HepG2 (cell line): Measurements from ENCODE around the gene ZNF615. TPM values are rescaled to one million over a fixed set of nuclear protein-coding genes. Genes with fewer than 3 reads are reported as not detected.

Experiments used
- BRCA1 ChIP-seq: sonication (generic); formaldehyde crosslinking; IDR thresholded peaks from 2 replicates; pipeline ENCODE4 v1.4.0; 2020; ENCODE audit warnings: missing genetic modification reagents
- FOXO1 ChIP-seq: sonication (generic); formaldehyde crosslinking; IDR thresholded peaks from 2 replicates; pipeline ENCODE4 v1.4.0; 2020; ENCODE audit warnings: missing genetic modification reagents
- GMEB1 ChIP-seq: sonication (generic); formaldehyde crosslinking; IDR thresholded peaks from 2 replicates; pipeline ENCODE4 v1.5.1; 2020; ENCODE audit warnings: missing genetic modification reagents, mild to moderate bottlenecking, borderline replicate concordance
- KDM5B ChIP-seq: sonication (generic); formaldehyde crosslinking; IDR thresholded peaks from 2 replicates; pipeline ENCODE4 v1.4.0; 2020; ENCODE audit warnings: missing genetic modification reagents, mild to moderate bottlenecking, borderline replicate concordance
- NFE2 ChIP-seq: sonication (generic); formaldehyde crosslinking; IDR thresholded peaks from 2 replicates; pipeline ENCODE4 v1.4.0; 2020; ENCODE audit warnings: missing genetic modification reagents
- ONECUT2 ChIP-seq: sonication (generic); formaldehyde crosslinking; IDR thresholded peaks from 2 replicates; pipeline ENCODE4 v1.4.0; 2020; ENCODE audit warnings: missing genetic modification reagents
- POGK ChIP-seq: sonication (generic); formaldehyde crosslinking; conservative IDR thresholded peaks from 2 replicates; pipeline ENCODE4 v1.8.0; 2022; ENCODE audit warnings: mild to moderate bottlenecking, moderate library complexity, missing genetic modification reagents
- RFX3 ChIP-seq: IDR thresholded peaks from 2 replicates; pipeline ENCODE4 v1.6.1; 2016; ENCODE audit warnings: missing biosample characterization, missing genetic modification reagents
- RORA ChIP-seq: sonication (generic); formaldehyde crosslinking; IDR thresholded peaks from 2 replicates; pipeline ENCODE4 v1.5.0; 2020; ENCODE audit warnings: mild to moderate bottlenecking, missing genetic modification reagents, moderate library complexity
- TBX2 ChIP-seq: sonication (generic); formaldehyde crosslinking; IDR thresholded peaks from 2 replicates; pipeline ENCODE4 v1.5.0; 2020; ENCODE audit warnings: missing genetic modification reagents, mild to moderate bottlenecking, borderline replicate concordance
- THYN1 ChIP-seq: sonication (generic); formaldehyde crosslinking; IDR thresholded peaks from 2 replicates; pipeline ENCODE4 v1.8.1; 2023; ENCODE audit warnings: low read depth, mild to moderate bottlenecking, moderate library complexity, missing genetic modification reagents, borderline replicate concordance
- ZBTB37 ChIP-seq: sonication (generic); formaldehyde crosslinking; IDR thresholded peaks from 2 replicates; pipeline ENCODE4 v1.4.0; 2020; ENCODE audit warnings: mild to moderate bottlenecking, missing genetic modification reagents
- ZHX1 ChIP-seq: sonication (generic); formaldehyde crosslinking; IDR thresholded peaks from 2 replicates; pipeline ENCODE4 v1.8.1; 2022; ENCODE audit warnings: low read depth, mild to moderate bottlenecking, missing genetic modification reagents
- ZNF20 ChIP-seq: sonication (generic); formaldehyde crosslinking; IDR thresholded peaks from 2 replicates; pipeline ENCODE4 v1.4.0; 2020; ENCODE audit warnings: mild to moderate bottlenecking, moderate library complexity, missing genetic modification reagents
- ZNF503 ChIP-seq: sonication (generic); formaldehyde crosslinking; IDR thresholded peaks from 2 replicates; pipeline ENCODE4 v1.4.0; 2020; ENCODE audit warnings: missing genetic modification reagents
- ZNF549 ChIP-seq: sonication (generic); formaldehyde crosslinking; IDR thresholded peaks from 2 replicates; pipeline ENCODE4 v1.5.0; 2020; ENCODE audit warnings: missing genetic modification reagents
- polyA plus RNA-seq, 8 experiments: library from polyadenylated mRNA; depleted of rRNA in 3 of 8; stranded (reverse) in 7 of 8; unstranded in 1 of 8; fragments of >200 nt; fragmentation: Illumina TruSeq in 4 of 8; extraction: Trizol in 4 of 8; gene quantifications; 2 replicates each; pipeline versions ENCODE4 v1.2.1 to v1.2.3, GENCODE V29; 2011 to 2016; ENCODE audit warnings: low read depth in 4 of 8, missing spikeins in 1 of 8, mixed read lengths in 1 of 8; ENCODE audit not compliant: insufficient read depth in 1 of 8
- total RNA-seq, 5 experiments: library from RNA; depleted of rRNA; stranded (reverse); fragments of >200 nt; fragmentation: Illumina TruSeq; extraction: Trizol; gene quantifications; 2 replicates each; pipeline ENCODE4 v1.2.3, GENCODE V29; 2016; ENCODE audit warnings: low read depth in 1 of 5

ZNF615 gene
- total and polyA plus RNA-seq, 2 of the 13 experiments (the other 11 are each of a cell fraction or from before 2014, with no cell fraction given) = 5.2 to 7.8 TPM

- peak; percentile 47; the same call in 1 of the 2 replicates for TF ChIP-seq FOXO1 (CRISPR knock-in tag)
- TF ChIP-seq ZBTB37 = no peak
- TF ChIP-seq ZNF20 (CRISPR knock-in tag) = no peak
- no peak for TF ChIP-seq THYN1 (CRISPR knock-in tag)
- peak; percentile 96 for TF ChIP-seq GMEB1 (CRISPR knock-in tag)
- peak; percentile 63; the same call in 1 of the 2 replicates for TF ChIP-seq POGK (CRISPR knock-in tag)
- TF ChIP-seq RFX3 (CRISPR knock-in tag) = peak; percentile 76
- peak; percentile 61; the same call in 1 of the 2 replicates for TF ChIP-seq KDM5B (CRISPR knock-in tag)
- TF ChIP-seq TBX2 = peak; percentile 76
- peak; percentile 28; the same call in 1 of the 2 replicates for TF ChIP-seq ZNF503
- TF ChIP-seq ZHX1 (CRISPR knock-in tag) = no peak
- TF ChIP-seq NFE2 (CRISPR knock-in tag) = no peak
- TF ChIP-seq ONECUT2 (CRISPR knock-in tag) = no peak
- TF ChIP-seq ZNF549 (CRISPR knock-in tag) = no peak
- TF ChIP-seq BRCA1 (CRISPR knock-in tag) = no peak; the same call in none of the 2 replicates
- no peak for TF ChIP-seq RORA (CRISPR knock-in tag)
These were observed 40.8 kb upstream of the ZNF615 start, which contains the start of gene ZNF432 (continued) for GRCh38 chr19:52048555-52049501.
